ENCODE results near the gene WDR44. TPM values are rescaled to one million over a fixed set of nuclear protein-coding genes. Genes with fewer than 3 reads are reported as not detected.

The WDR44 gene
- total RNA-seq, 1 experiment from 2014 or later = 16.2 TPM

DNA sequence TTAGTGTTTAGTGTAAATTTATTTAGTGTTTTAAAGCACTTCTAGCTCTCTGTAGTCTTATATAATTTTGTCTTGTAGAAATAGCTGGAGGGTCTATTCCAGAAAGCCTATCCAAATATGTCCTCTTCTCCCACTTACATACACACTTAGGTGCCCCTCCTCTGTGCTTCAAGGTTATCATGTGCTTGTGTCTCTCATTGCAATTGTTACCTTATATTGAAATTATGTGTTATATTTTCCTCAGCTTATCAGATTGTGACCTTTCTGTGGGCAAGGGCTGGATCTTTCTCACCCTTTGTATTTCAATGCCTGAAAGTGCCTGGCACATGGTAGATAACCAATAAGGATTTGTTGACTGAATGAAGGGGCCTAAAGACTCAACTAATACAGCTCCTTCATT, 18.4 kb downstream of the WDR44 start:
- no peak for DNase-seq
- Histone ChIP-seq H3F3A (ENCODE audit: low read length, unreplicated experiment) (no peaks in the 10 kb centered on the region), H3K9me2 (replicated peaks; ENCODE audit: low read length) (no peaks in the 10 kb centered on the region), H3K79me2 (ENCODE audit: low read length) (peaks cover 68% of the 10 kb centered on the region), H3K9ac (ENCODE audit: low read length) (no peak overlapping the region), H3K27ac (ENCODE audit: low read length) (no peak overlapping the region), H3K4me2 (ENCODE audit: low read length) (no peak overlapping the region), H3K9me3 (ENCODE audit: low read length) (no peaks in the 10 kb centered on the region), H4K20me1 (ENCODE audit: low read length) (no peaks in the 10 kb centered on the region), H3K4me3 (ENCODE audit: low read length) (no peak overlapping the region), H3K27me3 (ENCODE audit: low read length) (no peaks in the 10 kb centered on the region), H3K36me3 (ENCODE audit: low read depth, low read length) (no peaks in the 10 kb centered on the region), H2AFZ (ENCODE audit: low read length) (no peak overlapping the region), H3K4me1 (ENCODE audit: insufficient read depth, low read length) (peaks cover 8% of the 10 kb centered on the region)
- POLR2A ChIA-PET (ENCODE audit: unreplicated experiment) = no interaction called here
- CTCF ChIA-PET = no interaction called here
- no peak for ATAC-seq
- TF ChIP-seq, protein P1, sequence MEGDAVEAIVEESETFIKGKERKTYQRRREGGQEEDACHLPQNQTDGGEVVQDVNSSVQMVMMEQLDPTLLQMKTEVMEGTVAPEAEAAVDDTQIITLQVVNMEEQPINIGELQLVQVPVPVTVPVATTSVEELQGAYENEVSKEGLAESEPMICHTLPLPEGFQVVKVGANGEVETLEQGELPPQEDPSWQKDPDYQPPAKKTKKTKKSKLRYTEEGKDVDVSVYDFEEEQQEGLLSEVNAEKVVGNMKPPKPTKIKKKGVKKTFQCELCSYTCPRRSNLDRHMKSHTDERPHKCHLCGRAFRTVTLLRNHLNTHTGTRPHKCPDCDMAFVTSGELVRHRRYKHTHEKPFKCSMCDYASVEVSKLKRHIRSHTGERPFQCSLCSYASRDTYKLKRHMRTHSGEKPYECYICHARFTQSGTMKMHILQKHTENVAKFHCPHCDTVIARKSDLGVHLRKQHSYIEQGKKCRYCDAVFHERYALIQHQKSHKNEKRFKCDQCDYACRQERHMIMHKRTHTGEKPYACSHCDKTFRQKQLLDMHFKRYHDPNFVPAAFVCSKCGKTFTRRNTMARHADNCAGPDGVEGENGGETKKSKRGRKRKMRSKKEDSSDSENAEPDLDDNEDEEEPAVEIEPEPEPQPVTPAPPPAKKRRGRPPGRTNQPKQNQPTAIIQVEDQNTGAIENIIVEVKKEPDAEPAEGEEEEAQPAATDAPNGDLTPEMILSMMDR (conservative IDR thresholded peaks at IDR 0.05; ENCODE audit: low read depth, low read length) = no peak
- TF ChIP-seq EZH2 (IDR thresholded peaks at IDR 0.05; ENCODE audit: low read length, unreplicated experiment) (no peak), EZH2phosphoT487 (IDR thresholded peaks at IDR 0.05; ENCODE audit: borderline replicate concordance, low read length) (no peak)
- BruUV-seq (replicated peaks) = no TSS peak
- intact Hi-C loops (cut with micrococcal nuclease) = no loop called here

DNA sequence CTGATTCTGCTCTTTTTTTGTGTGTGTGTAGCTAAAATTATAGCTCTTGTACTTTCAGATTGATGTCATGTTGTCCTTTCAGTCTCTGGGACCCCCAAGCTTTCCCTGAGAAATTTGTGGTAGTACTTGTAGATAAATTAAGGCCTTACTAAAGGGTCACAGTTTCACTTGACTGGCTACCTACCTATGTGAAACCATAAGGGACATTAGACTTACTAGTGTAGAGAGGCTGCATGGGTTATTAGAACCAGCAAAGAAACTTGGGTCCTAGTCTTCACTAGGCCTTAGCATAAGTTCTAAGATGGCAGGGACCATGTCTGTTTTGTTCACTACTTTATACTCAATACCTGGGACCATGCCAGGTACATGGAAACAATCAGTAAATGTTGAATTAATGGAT, 21.4 kb downstream of the WDR44 start:
- no peak for TF ChIP-seq EZH2 (IDR thresholded peaks at IDR 0.05; ENCODE audit: low read length, unreplicated experiment)
- TF ChIP-seq EZH2phosphoT487 (IDR thresholded peaks at IDR 0.05; ENCODE audit: borderline replicate concordance, low read length) = no peak
- TF ChIP-seq, protein P1 (conservative IDR thresholded peaks at IDR 0.05; ENCODE audit: low read depth, low read length) = no peak
- ATAC-seq (no peak), DNase-seq (no peak)
- Histone ChIP-seq H3K4me1 (ENCODE audit: insufficient read depth, low read length) (no peaks in the 10 kb centered on the region), H4K20me1 (ENCODE audit: low read length) (no peaks in the 10 kb centered on the region), H3K9me2 (replicated peaks; ENCODE audit: low read length) (no peaks in the 10 kb centered on the region), H3K36me3 (ENCODE audit: low read depth, low read length) (no peaks in the 10 kb centered on the region), H3K27me3 (ENCODE audit: low read length) (no peaks in the 10 kb centered on the region), H3K79me2 (ENCODE audit: low read length) (peaks cover 44% of the 10 kb centered on the region), H3F3A (ENCODE audit: low read length, unreplicated experiment) (no peaks in the 10 kb centered on the region), H2AFZ (ENCODE audit: low read length) (no peak overlapping the region), H3K27ac (ENCODE audit: low read length) (no peak overlapping the region), H3K4me2 (ENCODE audit: low read length) (no peak overlapping the region), H3K4me3 (ENCODE audit: low read length) (no peak overlapping the region), H3K9me3 (ENCODE audit: low read length) (no peaks in the 10 kb centered on the region), H3K9ac (ENCODE audit: low read length) (no peak overlapping the region)
- POLR2A ChIA-PET (ENCODE audit: unreplicated experiment) = no interaction called here
- CTCF ChIA-PET = no interaction called here
- intact Hi-C loops (cut with micrococcal nuclease) = no loop called here
- no TSS peak for BruUV-seq (replicated peaks)

DNA sequence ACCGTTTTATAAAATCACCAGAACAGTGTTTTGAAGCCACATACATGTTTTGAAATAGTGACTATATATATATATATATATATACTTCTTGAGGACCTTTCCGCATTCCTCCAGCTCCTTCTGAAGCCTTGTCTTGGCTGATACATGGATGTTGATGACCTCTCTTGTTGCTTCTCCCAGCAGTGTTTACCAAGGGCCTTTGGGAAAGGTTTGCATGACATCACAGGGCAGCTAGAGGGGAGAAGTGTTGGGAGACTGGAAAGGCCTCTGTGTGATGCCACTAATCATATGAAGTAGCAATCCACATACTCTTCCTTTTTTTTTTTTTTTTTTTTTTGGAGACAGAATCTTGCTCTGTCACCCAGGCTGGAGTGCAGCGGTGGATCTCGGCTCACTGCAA, 22.5 kb downstream of the WDR44 start:
- ChIA-PET POLR2A (ENCODE audit: unreplicated experiment) (no interaction called here), CTCF (no interaction called here)
- intact Hi-C loops (cut with micrococcal nuclease) = no loop called here
- Histone ChIP-seq H4K20me1 (ENCODE audit: low read length) (no peaks in the 10 kb centered on the region), H3K9ac (ENCODE audit: low read length) (no peak overlapping the region), H3K4me3 (ENCODE audit: low read length) (no peak overlapping the region), H3K9me3 (ENCODE audit: low read length) (no peaks in the 10 kb centered on the region), H3K36me3 (ENCODE audit: low read depth, low read length) (no peaks in the 10 kb centered on the region), H3K79me2 (ENCODE audit: low read length) (peaks cover 33% of the 10 kb centered on the region), H3K27ac (ENCODE audit: low read length) (no peak overlapping the region), H2AFZ (ENCODE audit: low read length) (no peak overlapping the region), H3K27me3 (ENCODE audit: low read length) (no peaks in the 10 kb centered on the region), H3K9me2 (replicated peaks; ENCODE audit: low read length) (no peaks in the 10 kb centered on the region), H3K4me2 (ENCODE audit: low read length) (no peak overlapping the region), H3K4me1 (ENCODE audit: insufficient read depth, low read length) (no peaks in the 10 kb centered on the region), H3F3A (ENCODE audit: low read length, unreplicated experiment) (no peaks in the 10 kb centered on the region)
- BruUV-seq (replicated peaks) = no TSS peak
- no peak for TF ChIP-seq EZH2phosphoT487 (IDR thresholded peaks at IDR 0.05; ENCODE audit: borderline replicate concordance, low read length)
- TF ChIP-seq EZH2 (IDR thresholded peaks at IDR 0.05; ENCODE audit: low read length, unreplicated experiment) = no peak
- TF ChIP-seq, protein P1 (conservative IDR thresholded peaks at IDR 0.05; ENCODE audit: low read depth, low read length) = no peak
- ATAC-seq = no peak
- DNase-seq = no peak

Measured in PC-3 (cell line).